HepG2 (cell line): ENCODE results near the gene LIME1. TPM values are rescaled to one million over a fixed set of nuclear protein-coding genes. Genes with fewer than 3 reads are reported as not detected.

ENCODE experiments used
- AHR ChIP-seq: IDR thresholded peaks from 2 replicates; pipeline ENCODE4 v1.6.1; 2018; ENCODE audit warnings: missing genetic modification reagents, missing compliant biosample characterization
- ATF6 ChIP-seq: sonication (generic); formaldehyde crosslinking; conservative IDR thresholded peaks from 2 replicates; pipeline ENCODE4 v1.4.0; 2020; ENCODE audit warnings: missing genetic modification reagents
- BRCA1 ChIP-seq: sonication (generic); formaldehyde crosslinking; IDR thresholded peaks from 2 replicates; pipeline ENCODE4 v1.4.0; 2020; ENCODE audit warnings: missing genetic modification reagents
- HNRNPH1 ChIP-seq: fragments of 200-400 bp; formaldehyde crosslinking; optimal IDR thresholded peaks from 2 replicates; pipeline ENCODE3; 2017; ENCODE audit warnings: mild to moderate bottlenecking, low read depth, low read length
- HNRNPK ChIP-seq: fragments of 200-400 bp; formaldehyde crosslinking; IDR thresholded peaks from 2 replicates; pipeline ENCODE4 v1.6.1; 2018; ENCODE audit warnings: low read length, low read depth, moderate library complexity, mild to moderate bottlenecking; ENCODE audit not compliant: poor library complexity, severe bottlenecking
- HNRNPLL ChIP-seq: fragments of 200-400 bp; formaldehyde crosslinking; IDR thresholded peaks from 2 replicates; pipeline ENCODE4 v1.6.1; 2017; ENCODE audit warnings: mild to moderate bottlenecking, low read depth, low read length; ENCODE audit not compliant: poor library complexity, severe bottlenecking
- KDM2A ChIP-seq: sonication (generic); formaldehyde crosslinking; IDR thresholded peaks from 2 replicates; pipeline ENCODE4 v1.4.0; 2020; ENCODE audit warnings: low read depth, missing genetic modification reagents, borderline replicate concordance
- MXD1 ChIP-seq: sonication (generic); formaldehyde crosslinking; IDR thresholded peaks from 2 replicates; pipeline ENCODE4 v1.4.0; 2020; ENCODE audit warnings: mild to moderate bottlenecking, missing genetic modification reagents
- POLR2G ChIP-seq: fragments of 200-400 bp; formaldehyde crosslinking; IDR thresholded peaks from 2 replicates; pipeline ENCODE4 v1.6.1; 2018; ENCODE audit warnings: mild to moderate bottlenecking, low read depth, low read length, moderate library complexity
- RBFOX2 ChIP-seq: fragments of 200-400 bp; formaldehyde crosslinking; IDR thresholded peaks from 2 replicates; pipeline ENCODE4 v1.6.1; 2017; ENCODE audit warnings: low read depth, mild to moderate bottlenecking, low read length
- SAP130 ChIP-seq: IDR thresholded peaks from 2 replicates; pipeline ENCODE4 v1.6.1; 2016; ENCODE audit warnings: low read depth
- U2AF1 ChIP-seq: fragments of 200-400 bp; formaldehyde crosslinking; optimal IDR thresholded peaks from 2 replicates; pipeline ENCODE3; 2017; ENCODE audit warnings: mild to moderate bottlenecking, low read depth, low read length
- ZNF143 ChIP-seq: sonication (generic); formaldehyde crosslinking; IDR thresholded peaks from 2 replicates; pipeline ENCODE4 v1.4.0; 2020; ENCODE audit warnings: missing genetic modification reagents
- ZNF234 ChIP-seq: sonication (generic); formaldehyde crosslinking; conservative IDR thresholded peaks from 2 replicates; pipeline ENCODE4 v1.5.1; 2020; ENCODE audit warnings: mild to moderate bottlenecking, missing genetic modification reagents
- ZNF235 ChIP-seq: sonication (generic); formaldehyde crosslinking; IDR thresholded peaks from 2 replicates; pipeline ENCODE4 v1.8.1; 2023; ENCODE audit warnings: mild to moderate bottlenecking, missing genetic modification reagents, borderline replicate concordance
- ZNF547 ChIP-seq: sonication (generic); formaldehyde crosslinking; IDR thresholded peaks from 2 replicates; pipeline ENCODE4 v1.5.1; 2020; ENCODE audit warnings: mild to moderate bottlenecking, missing genetic modification reagents
- ZNF607 ChIP-seq: sonication (generic); formaldehyde crosslinking; IDR thresholded peaks from 2 replicates; pipeline ENCODE4 v1.5.1; 2020; ENCODE audit warnings: missing genetic modification reagents, mild to moderate bottlenecking, borderline replicate concordance
- ZNF609 ChIP-seq: sonication (generic); formaldehyde crosslinking; IDR thresholded peaks from 2 replicates; pipeline ENCODE4 v1.4.0; 2020; ENCODE audit warnings: mild to moderate bottlenecking, missing genetic modification reagents, borderline replicate concordance
- ZNF766 ChIP-seq: sonication (generic); formaldehyde crosslinking; IDR thresholded peaks from 2 replicates; pipeline ENCODE4 v1.5.0; 2020; ENCODE audit warnings: missing genetic modification reagents, borderline replicate concordance
- polyA plus RNA-seq, 8 experiments: library from polyadenylated mRNA; depleted of rRNA in 3 of 8; stranded (reverse) in 7 of 8; unstranded in 1 of 8; fragments of >200 nt; fragmentation: Illumina TruSeq in 4 of 8; extraction: Trizol in 4 of 8; gene quantifications; 2 replicates each; pipeline versions ENCODE4 v1.2.1 to v1.2.3, GENCODE V29; 2011 to 2016; ENCODE audit warnings: low read depth in 4 of 8, missing spikeins in 1 of 8, mixed read lengths in 1 of 8; ENCODE audit not compliant: insufficient read depth in 1 of 8
- total RNA-seq, 5 experiments: library from RNA; depleted of rRNA; stranded (reverse); fragments of >200 nt; fragmentation: Illumina TruSeq; extraction: Trizol; gene quantifications; 2 replicates each; pipeline ENCODE4 v1.2.3, GENCODE V29; 2016; ENCODE audit warnings: low read depth in 1 of 5

The LIME1 gene
- total and polyA plus RNA-seq, 2 of the 13 experiments (the other 11 are each of a cell fraction or from before 2014, with no cell fraction given) = 13.0 to 61.5 TPM

- TF ChIP-seq HNRNPK (peak; percentile 18), ATF6 (CRISPR knock-in tag) (no peak), ZNF766 (CRISPR knock-in tag) (0 out of 2 replicates have a peak, but pooled peaks have one; percentile 29), AHR (CRISPR knock-in tag) (no peak), SAP130 (CRISPR knock-in tag) (no peak), HNRNPH1 (peak; percentile 1), HNRNPLL (peak; percentile 3), U2AF1 (peak; percentile 27), BRCA1 (CRISPR knock-in tag) (no peak), MXD1 (CRISPR knock-in tag) (0 out of 2 replicates have a peak, but pooled peaks have one; percentile 2), RBFOX2 (peak; percentile 53), POLR2G (peak; percentile 15; the same call in 1 of the 2 replicates), ZNF234 (no peak), KDM2A (CRISPR knock-in tag) (peak; percentile 30; the same call in 1 of the 2 replicates), ZNF143 (CRISPR knock-in tag) (no peak), ZNF235 (CRISPR knock-in tag) (peak; percentile 66; the same call in 1 of the 2 replicates), ZNF547 (CRISPR knock-in tag) (0 out of 2 replicates have a peak, but pooled peaks have one; percentile 29), ZNF609 (CRISPR knock-in tag) (no peak), ZNF607 (no peak)
Observed at GRCh38 chr20:63698739-63699465, 37.6 kb upstream of the LIME1 start (continued).
